HepG2 (cell line): ENCODE measurements around the gene TSACC.

Experiments used
- FOXJ3 ChIP-seq: sonication (generic); formaldehyde crosslinking; IDR thresholded peaks from 2 replicates; pipeline ENCODE4 v1.4.0; 2020; ENCODE audit warnings: missing genetic modification reagents, mild to moderate bottlenecking, borderline replicate concordance
- GABPA ChIP-seq, 2 experiments: IDR thresholded peaks; 2 replicates each; pipeline ENCODE4 v1.6.1; 2011 to 2016; ENCODE audit warnings: low read depth in 2 of 2, low read length in 1 of 2, missing biosample characterization in 1 of 2, missing genetic modification characterization in 1 of 2
- HMGA1 ChIP-seq: sonication (generic); formaldehyde crosslinking; conservative IDR thresholded peaks from 2 replicates; pipeline ENCODE4 v1.4.0; 2020; ENCODE audit warnings: missing genetic modification reagents
- KLF15 ChIP-seq: sonication (generic); formaldehyde crosslinking; IDR thresholded peaks from 2 replicates; pipeline ENCODE4 v1.8.1; 2023; ENCODE audit warnings: borderline replicate concordance, mild to moderate bottlenecking, inconsistent platforms, missing genetic modification reagents, mixed read lengths
- MEIS1 ChIP-seq: sonication (generic); formaldehyde crosslinking; IDR thresholded peaks from 2 replicates; pipeline ENCODE4 v1.9.0; 2021; ENCODE audit warnings: mild to moderate bottlenecking, missing genetic modification reagents, moderate library complexity, borderline replicate concordance
- POLR2A ChIP-seq, 2 experiments: IDR thresholded peaks; 2 replicates each; pipeline ENCODE4 v1.6.1; 2011; ENCODE audit warnings: low read depth in 2 of 2, low read length in 2 of 2, mild to moderate bottlenecking in 1 of 2, moderate library complexity in 1 of 2; ENCODE audit not compliant: insufficient read depth in 1 of 2
- YEATS2 ChIP-seq: sonication (generic); formaldehyde crosslinking; IDR thresholded peaks from 2 replicates; pipeline ENCODE4 v1.4.0; 2020; ENCODE audit warnings: missing genetic modification reagents, borderline replicate concordance
- ZBTB21 ChIP-seq: sonication (generic); formaldehyde crosslinking; IDR thresholded peaks from 2 replicates; pipeline ENCODE4 v1.4.0; 2020; ENCODE audit warnings: missing genetic modification reagents
- ZNF768 ChIP-seq: sonication (generic); formaldehyde crosslinking; IDR thresholded peaks from 2 replicates; pipeline ENCODE4 v1.4.0; 2020; ENCODE audit warnings: missing genetic modification reagents
- TF ChIP-seq, protein P1 (sequence below): sonication (generic); formaldehyde crosslinking; IDR thresholded peaks from 2 replicates; pipeline ENCODE4 v1.4.0; 2020; ENCODE audit warnings: mild to moderate bottlenecking, missing genetic modification reagents, borderline replicate concordance
- TF ChIP-seq, protein P2 (sequence below): sonication (generic); formaldehyde crosslinking; IDR thresholded peaks from 2 replicates; pipeline ENCODE4 v1.5.0; 2020; ENCODE audit warnings: mild to moderate bottlenecking, missing genetic modification reagents, moderate library complexity
- TF ChIP-seq, protein P3 (sequence below): sonication (generic); formaldehyde crosslinking; IDR thresholded peaks from 2 replicates; pipeline ENCODE4 v1.8.1; 2023; ENCODE audit warnings: mild to moderate bottlenecking, inconsistent platforms, moderate library complexity, missing genetic modification reagents, borderline replicate concordance
- TF ChIP-seq, protein P4 (sequence below): sonication (generic); formaldehyde crosslinking; IDR thresholded peaks from 2 replicates; pipeline ENCODE4 v1.5.0; 2020; ENCODE audit warnings: missing genetic modification reagents
- TF ChIP-seq, protein P5 (sequence below): sonication (generic); formaldehyde crosslinking; IDR thresholded peaks from 2 replicates; pipeline ENCODE4 v1.8.1; 2022; ENCODE audit warnings: mild to moderate bottlenecking, missing genetic modification reagents

DNA sequence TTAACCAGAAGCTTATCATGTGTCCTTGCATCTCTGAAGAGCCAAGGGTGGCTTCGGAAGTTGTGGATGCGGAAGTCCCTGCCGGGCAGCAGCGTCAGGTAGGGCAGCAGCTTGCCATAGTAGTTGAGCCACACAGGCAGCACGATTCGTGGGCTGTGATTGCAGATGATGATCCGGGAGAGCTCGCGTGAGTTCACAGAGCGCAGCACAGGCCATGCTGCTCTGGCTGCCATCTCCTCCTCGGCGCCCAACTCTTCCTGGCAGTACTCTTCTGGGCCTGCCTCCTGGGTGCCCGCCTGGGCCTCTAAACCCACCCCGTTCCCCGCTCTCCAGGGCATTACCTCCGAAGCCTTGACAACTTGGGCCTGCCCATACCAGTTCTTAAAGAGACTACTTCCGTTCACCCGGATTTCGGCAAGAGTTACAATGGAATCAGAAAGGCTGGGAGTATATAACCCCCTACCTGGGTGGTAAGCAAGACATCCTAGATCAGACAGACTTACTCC is 39.4 kb upstream of the TSACC start, which contains the start of gene VHLL:
- TF ChIP-seq, protein P1, sequence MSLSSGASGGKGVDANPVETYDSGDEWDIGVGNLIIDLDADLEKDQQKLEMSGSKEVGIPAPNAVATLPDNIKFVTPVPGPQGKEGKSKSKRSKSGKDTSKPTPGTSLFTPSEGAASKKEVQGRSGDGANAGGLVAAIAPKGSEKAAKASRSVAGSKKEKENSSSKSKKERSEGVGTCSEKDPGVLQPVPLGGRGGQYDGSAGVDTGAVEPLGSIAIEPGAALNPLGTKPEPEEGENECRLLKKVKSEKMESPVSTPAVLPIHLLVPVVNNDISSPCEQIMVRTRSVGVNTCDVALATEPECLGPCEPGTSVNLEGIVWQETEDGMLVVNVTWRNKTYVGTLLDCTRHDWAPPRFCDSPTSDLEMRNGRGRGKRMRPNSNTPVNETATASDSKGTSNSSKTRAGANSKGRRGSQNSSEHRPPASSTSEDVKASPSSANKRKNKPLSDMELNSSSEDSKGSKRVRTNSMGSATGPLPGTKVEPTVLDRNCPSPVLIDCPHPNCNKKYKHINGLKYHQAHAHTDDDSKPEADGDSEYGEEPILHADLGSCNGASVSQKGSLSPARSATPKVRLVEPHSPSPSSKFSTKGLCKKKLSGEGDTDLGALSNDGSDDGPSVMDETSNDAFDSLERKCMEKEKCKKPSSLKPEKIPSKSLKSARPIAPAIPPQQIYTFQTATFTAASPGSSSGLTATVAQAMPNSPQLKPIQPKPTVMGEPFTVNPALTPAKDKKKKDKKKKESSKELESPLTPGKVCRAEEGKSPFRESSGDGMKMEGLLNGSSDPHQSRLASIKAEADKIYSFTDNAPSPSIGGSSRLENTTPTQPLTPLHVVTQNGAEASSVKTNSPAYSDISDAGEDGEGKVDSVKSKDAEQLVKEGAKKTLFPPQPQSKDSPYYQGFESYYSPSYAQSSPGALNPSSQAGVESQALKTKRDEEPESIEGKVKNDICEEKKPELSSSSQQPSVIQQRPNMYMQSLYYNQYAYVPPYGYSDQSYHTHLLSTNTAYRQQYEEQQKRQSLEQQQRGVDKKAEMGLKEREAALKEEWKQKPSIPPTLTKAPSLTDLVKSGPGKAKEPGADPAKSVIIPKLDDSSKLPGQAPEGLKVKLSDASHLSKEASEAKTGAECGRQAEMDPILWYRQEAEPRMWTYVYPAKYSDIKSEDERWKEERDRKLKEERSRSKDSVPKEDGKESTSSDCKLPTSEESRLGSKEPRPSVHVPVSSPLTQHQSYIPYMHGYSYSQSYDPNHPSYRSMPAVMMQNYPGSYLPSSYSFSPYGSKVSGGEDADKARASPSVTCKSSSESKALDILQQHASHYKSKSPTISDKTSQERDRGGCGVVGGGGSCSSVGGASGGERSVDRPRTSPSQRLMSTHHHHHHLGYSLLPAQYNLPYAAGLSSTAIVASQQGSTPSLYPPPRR (CRISPR knock-in tag): no peak
- TF ChIP-seq, protein P2, sequence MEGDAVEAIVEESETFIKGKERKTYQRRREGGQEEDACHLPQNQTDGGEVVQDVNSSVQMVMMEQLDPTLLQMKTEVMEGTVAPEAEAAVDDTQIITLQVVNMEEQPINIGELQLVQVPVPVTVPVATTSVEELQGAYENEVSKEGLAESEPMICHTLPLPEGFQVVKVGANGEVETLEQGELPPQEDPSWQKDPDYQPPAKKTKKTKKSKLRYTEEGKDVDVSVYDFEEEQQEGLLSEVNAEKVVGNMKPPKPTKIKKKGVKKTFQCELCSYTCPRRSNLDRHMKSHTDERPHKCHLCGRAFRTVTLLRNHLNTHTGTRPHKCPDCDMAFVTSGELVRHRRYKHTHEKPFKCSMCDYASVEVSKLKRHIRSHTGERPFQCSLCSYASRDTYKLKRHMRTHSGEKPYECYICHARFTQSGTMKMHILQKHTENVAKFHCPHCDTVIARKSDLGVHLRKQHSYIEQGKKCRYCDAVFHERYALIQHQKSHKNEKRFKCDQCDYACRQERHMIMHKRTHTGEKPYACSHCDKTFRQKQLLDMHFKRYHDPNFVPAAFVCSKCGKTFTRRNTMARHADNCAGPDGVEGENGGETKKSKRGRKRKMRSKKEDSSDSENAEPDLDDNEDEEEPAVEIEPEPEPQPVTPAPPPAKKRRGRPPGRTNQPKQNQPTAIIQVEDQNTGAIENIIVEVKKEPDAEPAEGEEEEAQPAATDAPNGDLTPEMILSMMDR: no peak
- TF ChIP-seq YEATS2 (CRISPR knock-in tag): no peak
- no peak for TF ChIP-seq KLF15
- TF ChIP-seq POLR2A (IDR thresholded peaks at IDR 0.05; ENCODE audit: insufficient read depth in 1 of 2, low read depth in 2 of 2, low read length in 2 of 2): no peak
- TF ChIP-seq MEIS1: no peak
- TF ChIP-seq, protein P3, sequence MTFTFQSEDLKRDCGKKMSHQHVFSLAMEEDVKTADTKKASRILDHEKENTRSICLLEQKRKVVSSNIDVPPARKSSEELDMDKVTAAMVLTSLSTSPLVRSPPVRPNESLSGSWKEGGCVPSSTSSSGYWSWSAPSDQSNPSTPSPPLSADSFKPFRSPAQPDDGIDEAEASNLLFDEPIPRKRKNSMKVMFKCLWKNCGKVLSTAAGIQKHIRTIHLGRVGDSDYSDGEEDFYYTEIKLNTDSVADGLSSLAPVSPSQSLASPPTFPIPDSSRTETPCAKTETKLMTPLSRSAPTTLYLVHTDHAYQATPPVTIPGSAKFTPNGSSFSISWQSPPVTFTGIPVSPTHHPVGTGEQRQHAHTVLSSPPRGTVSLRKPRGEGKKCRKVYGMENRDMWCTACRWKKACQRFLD: no peak
- TF ChIP-seq GABPA (IDR thresholded peaks at IDR 0.05; ENCODE audit: low read depth, low read length): no peak
- no peak for TF ChIP-seq GABPA (CRISPR knock-in tag; IDR thresholded peaks at IDR 0.05; ENCODE audit: low read depth)
- no peak for TF ChIP-seq HMGA1
- no peak for TF ChIP-seq ZNF768
- no peak for TF ChIP-seq ZBTB21 (CRISPR knock-in tag)
- TF ChIP-seq, protein P4, sequence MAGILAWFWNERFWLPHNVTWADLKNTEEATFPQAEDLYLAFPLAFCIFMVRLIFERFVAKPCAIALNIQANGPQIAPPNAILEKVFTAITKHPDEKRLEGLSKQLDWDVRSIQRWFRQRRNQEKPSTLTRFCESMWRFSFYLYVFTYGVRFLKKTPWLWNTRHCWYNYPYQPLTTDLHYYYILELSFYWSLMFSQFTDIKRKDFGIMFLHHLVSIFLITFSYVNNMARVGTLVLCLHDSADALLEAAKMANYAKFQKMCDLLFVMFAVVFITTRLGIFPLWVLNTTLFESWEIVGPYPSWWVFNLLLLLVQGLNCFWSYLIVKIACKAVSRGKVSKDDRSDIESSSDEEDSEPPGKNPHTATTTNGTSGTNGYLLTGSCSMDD (CRISPR knock-in tag): no peak
- TF ChIP-seq FOXJ3: no peak
- TF ChIP-seq, protein P5, sequence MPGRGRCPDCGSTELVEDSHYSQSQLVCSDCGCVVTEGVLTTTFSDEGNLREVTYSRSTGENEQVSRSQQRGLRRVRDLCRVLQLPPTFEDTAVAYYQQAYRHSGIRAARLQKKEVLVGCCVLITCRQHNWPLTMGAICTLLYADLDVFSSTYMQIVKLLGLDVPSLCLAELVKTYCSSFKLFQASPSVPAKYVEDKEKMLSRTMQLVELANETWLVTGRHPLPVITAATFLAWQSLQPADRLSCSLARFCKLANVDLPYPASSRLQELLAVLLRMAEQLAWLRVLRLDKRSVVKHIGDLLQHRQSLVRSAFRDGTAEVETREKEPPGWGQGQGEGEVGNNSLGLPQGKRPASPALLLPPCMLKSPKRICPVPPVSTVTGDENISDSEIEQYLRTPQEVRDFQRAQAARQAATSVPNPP: no peak
